ENCODE data around the gene PRRG3. TPM values are rescaled to one million over a fixed set of nuclear protein-coding genes. Genes with fewer than 3 reads are reported as not detected.

The PRRG3 gene
- total RNA-seq, 1 experiment from 2014 or later, result 5.1 TPM

- ChIA-PET CTCF (interaction anchor here (1.6 to 2.7 kb wide), 3 partner anchors 10 to 946 kb away, joined by 5 to 15 read pairs (median 9); no protein-coding TSS in a partner anchor), POLR2A (no interaction called here)
- H3K4me1 Mint-ChIP-seq, result peaks cover 25% of the 10 kb centered on the region
These were observed 17.0 kb downstream of the PRRG3 start for GRCh38 chrX:151712253-151712652.

DNA sequence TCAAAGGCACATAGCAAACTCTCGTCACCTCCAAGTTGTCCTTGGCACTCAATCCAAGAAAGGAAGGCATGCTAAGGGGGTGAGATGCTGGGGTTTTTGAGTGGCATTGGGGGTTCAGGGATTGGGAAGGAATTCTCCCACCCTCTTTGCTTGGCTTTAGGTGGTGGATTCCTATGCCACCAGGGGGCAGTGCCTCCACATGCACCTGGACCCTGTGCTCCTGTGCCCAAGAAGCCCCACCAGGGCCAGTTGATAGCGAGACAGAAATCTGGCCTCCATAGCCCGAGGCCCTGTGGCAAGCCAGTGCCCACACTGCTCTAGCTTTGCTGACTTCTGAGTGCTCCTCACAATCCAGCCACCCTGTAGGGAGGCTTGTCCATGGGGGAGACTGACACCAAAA is 18.6 kb downstream of the PRRG3 start:
- CTCF ChIA-PET, result interaction anchor here (0.8 to 2.2 kb wide), 13 partner anchors 9 to 1107 kb away, joined by 3 to 18 read pairs (median 5); no protein-coding TSS in a partner anchor
- TF ChIP-seq FOXP1 (CRISPR knock-in tag; IDR thresholded peaks at IDR 0.05; ENCODE audit: borderline replicate concordance) (no peak), CTCF (IDR thresholded peaks at IDR 0.05) (peak; percentile 39), IRF2 (CRISPR knock-in tag; IDR thresholded peaks at IDR 0.05; ENCODE audit: borderline replicate concordance, low read depth) (no peak), RELA (CRISPR knock-in tag; IDR thresholded peaks at IDR 0.05; ENCODE audit: borderline replicate concordance) (no peak), ZNF425 (CRISPR knock-in tag; conservative IDR thresholded peaks at IDR 0.05) (no peak), TCF7 (CRISPR knock-in tag; IDR thresholded peaks at IDR 0.05; ENCODE audit: low read depth) (no peak)
- no peaks in the 10 kb centered on the region for H3K27me3 Mint-ChIP-seq (ENCODE audit: low read depth)
- H3K36me3 Mint-ChIP-seq, result no peaks in the 10 kb centered on the region
- no peaks in the 10 kb centered on the region for H3K9me3 Mint-ChIP-seq
- POLR2A ChIA-PET, result interaction anchor here (0.7 kb wide), 1 partner anchor 19 kb away, joined by 3 read pairs; the partner anchor contains the start of gene PRRG3
- DNase-seq (ENCODE audit: low spot score) (peak; percentile 60), ATAC-seq (peak; percentile 86)
- H3K4me3 Mint-ChIP-seq, result no peak overlapping the region
- H3K4me1 Mint-ChIP-seq, result peaks cover 25% of the 10 kb centered on the region
- H3K27ac Mint-ChIP-seq, result no peak overlapping the region

More at GRCh38 chrX:151712253-151712652, 17.0 kb downstream of the PRRG3 start:
- Mint-ChIP-seq H3K36me3 (no peaks in the 10 kb centered on the region), H3K4me3 (no peak overlapping the region), H3K27me3 (ENCODE audit: low read depth) (no peaks in the 10 kb centered on the region), H3K9me3 (no peaks in the 10 kb centered on the region), H3K27ac (no peak overlapping the region)
- TF ChIP-seq ZNF423 (CRISPR knock-in tag; IDR thresholded peaks at IDR 0.05), result no peak
- TF ChIP-seq, protein P1, sequence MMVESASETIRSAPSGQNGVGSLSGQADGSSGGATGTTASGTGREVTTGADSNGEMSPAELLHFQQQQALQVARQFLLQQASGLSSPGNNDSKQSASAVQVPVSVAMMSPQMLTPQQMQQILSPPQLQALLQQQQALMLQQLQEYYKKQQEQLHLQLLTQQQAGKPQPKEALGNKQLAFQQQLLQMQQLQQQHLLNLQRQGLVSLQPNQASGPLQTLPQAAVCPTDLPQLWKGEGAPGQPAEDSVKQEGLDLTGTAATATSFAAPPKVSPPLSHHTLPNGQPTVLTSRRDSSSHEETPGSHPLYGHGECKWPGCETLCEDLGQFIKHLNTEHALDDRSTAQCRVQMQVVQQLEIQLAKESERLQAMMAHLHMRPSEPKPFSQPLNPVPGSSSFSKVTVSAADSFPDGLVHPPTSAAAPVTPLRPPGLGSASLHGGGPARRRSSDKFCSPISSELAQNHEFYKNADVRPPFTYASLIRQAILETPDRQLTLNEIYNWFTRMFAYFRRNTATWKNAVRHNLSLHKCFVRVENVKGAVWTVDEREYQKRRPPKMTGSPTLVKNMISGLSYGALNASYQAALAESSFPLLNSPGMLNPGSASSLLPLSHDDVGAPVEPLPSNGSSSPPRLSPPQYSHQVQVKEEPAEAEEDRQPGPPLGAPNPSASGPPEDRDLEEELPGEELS (CRISPR knock-in tag; IDR thresholded peaks at IDR 0.05), result no peak
- TF ChIP-seq, protein P2, sequence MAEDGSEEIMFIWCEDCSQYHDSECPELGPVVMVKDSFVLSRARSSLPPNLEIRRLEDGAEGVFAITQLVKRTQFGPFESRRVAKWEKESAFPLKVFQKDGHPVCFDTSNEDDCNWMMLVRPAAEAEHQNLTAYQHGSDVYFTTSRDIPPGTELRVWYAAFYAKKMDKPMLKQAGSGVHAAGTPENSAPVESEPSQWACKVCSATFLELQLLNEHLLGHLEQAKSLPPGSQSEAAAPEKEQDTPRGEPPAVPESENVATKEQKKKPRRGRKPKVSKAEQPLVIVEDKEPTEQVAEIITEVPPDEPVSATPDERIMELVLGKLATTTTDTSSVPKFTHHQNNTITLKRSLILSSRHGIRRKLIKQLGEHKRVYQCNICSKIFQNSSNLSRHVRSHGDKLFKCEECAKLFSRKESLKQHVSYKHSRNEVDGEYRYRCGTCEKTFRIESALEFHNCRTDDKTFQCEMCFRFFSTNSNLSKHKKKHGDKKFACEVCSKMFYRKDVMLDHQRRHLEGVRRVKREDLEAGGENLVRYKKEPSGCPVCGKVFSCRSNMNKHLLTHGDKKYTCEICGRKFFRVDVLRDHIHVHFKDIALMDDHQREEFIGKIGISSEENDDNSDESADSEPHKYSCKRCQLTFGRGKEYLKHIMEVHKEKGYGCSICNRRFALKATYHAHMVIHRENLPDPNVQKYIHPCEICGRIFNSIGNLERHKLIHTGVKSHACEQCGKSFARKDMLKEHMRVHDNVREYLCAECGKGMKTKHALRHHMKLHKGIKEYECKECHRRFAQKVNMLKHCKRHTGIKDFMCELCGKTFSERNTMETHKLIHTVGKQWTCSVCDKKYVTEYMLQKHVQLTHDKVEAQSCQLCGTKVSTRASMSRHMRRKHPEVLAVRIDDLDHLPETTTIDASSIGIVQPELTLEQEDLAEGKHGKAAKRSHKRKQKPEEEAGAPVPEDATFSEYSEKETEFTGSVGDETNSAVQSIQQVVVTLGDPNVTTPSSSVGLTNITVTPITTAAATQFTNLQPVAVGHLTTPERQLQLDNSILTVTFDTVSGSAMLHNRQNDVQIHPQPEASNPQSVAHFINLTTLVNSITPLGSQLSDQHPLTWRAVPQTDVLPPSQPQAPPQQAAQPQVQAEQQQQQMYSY (CRISPR knock-in tag; IDR thresholded peaks at IDR 0.05), result no peak
- DNase-seq (ENCODE audit: low spot score), result no peak
- no peak for ATAC-seq

DNA sequence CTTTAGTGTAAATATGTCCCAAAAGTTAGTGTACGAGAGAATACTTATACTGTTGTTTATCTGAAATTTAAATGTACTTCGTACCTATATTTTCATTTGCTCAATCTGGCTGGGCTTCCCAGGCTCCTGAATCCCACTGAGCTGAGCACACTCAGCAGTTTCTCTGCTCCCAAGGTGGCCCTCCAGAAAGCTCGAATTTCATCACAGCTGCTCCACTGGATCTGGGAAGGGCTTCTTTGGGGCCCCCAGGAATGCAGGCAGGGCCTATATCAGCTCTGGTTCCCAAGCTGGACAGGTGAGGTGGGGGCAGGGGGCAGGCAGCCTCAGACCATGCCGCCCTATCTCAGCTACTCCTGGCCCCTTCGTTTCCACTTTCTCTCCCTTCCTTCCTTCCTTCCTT is 19.1 kb downstream of the PRRG3 start:
- POLR2A ChIA-PET, result interaction anchor here (0.7 kb wide), 1 partner anchor 19 kb away, joined by 3 read pairs; the partner anchor contains the start of gene PRRG3
- Mint-ChIP-seq H3K27me3 (ENCODE audit: low read depth) (no peaks in the 10 kb centered on the region), H3K36me3 (no peaks in the 10 kb centered on the region), H3K9me3 (no peaks in the 10 kb centered on the region), H3K4me3 (no peak overlapping the region), H3K27ac (no peak overlapping the region), H3K4me1 (peaks cover 25% of the 10 kb centered on the region)
- CTCF ChIA-PET, result interaction anchor here (0.7 to 2.2 kb wide), 14 partner anchors 8 to 1107 kb away, joined by 3 to 18 read pairs (median 4); partner anchors contain the start of gene GABRQ
- ATAC-seq (peak; percentile 30; the same call in 1 of the 2 replicates), DNase-seq (ENCODE audit: low spot score) (peak; percentile 22)
- TF ChIP-seq, protein P1 (CRISPR knock-in tag; IDR thresholded peaks at IDR 0.05), result no peak
- TF ChIP-seq TEAD4 (CRISPR knock-in tag; IDR thresholded peaks at IDR 0.05) (no peak), AFF4 (CRISPR knock-in tag; IDR thresholded peaks at IDR 0.05; ENCODE audit: borderline replicate concordance) (no peak), OVOL2 (CRISPR knock-in tag; IDR thresholded peaks at IDR 0.05; ENCODE audit: borderline replicate concordance) (no peak)

All from WTC11 (cell line).